Measurements from ENCODE around the gene CYP24A1.

The CYP24A1 gene

DNA sequence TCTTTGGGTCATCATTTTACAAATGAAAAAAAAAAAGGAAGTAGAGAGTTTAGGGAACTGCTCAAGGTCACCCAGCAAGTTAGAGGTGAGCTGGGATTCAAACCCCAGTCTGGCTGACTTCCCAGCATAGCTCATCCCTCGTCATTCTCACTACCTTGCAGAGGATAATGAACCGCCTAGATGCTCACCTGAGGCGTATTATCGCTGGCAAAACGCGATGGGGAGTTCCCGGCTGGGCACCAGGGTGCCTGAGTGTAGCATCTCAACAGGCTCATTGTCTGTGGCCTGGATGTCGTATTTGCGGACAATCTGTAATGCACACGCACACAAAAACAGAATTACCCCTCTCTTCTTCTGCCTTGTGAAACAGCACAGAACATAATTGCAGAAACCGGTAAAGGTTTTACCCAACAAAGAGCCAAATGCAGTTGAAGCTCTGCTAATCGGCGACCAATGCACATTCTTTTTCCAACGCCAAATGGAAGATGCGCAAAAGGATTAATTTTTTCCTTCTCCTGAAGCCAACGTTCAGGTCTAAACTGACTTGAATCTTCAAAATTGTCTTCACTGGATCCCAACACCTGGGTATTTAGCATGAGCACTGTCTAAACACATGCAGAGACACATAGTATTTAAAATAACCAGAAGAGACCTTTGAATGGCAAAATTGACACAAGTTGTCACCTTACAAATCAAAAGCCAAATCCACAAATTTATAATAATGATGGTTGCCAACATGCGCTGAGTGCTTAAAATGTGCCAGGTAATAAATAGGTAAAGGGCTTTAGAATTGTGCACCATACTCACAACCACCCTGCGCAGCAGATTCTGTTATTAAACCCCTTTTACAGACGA is 16.6 kb downstream of the CYP24A1 start:
- no peak for DNase-seq (ENCODE audit: low spot score)
- FAIRE-seq = no peak

DNA sequence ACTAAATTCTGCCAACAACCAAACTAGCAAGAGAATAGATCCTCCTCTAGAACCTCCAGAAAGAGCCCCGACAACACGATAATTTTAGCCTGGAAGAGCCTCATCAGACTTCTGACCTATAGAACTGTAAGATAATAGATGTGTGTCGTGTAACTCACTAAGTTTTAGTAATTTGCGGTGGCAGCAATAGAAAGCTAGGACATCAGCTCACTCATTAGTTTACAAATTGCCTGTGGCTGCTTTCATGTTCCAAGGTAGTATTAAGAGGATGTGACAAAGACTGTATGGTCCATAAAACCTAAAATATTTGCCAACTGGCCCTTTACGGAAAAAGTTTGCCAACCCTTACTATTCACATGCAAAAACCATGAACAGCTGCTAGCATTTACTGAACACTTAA is 17.3 kb downstream of the CYP24A1 start:
- DNase-seq (ENCODE audit: low spot score) (no peak), FAIRE-seq (no peak)

DNA sequence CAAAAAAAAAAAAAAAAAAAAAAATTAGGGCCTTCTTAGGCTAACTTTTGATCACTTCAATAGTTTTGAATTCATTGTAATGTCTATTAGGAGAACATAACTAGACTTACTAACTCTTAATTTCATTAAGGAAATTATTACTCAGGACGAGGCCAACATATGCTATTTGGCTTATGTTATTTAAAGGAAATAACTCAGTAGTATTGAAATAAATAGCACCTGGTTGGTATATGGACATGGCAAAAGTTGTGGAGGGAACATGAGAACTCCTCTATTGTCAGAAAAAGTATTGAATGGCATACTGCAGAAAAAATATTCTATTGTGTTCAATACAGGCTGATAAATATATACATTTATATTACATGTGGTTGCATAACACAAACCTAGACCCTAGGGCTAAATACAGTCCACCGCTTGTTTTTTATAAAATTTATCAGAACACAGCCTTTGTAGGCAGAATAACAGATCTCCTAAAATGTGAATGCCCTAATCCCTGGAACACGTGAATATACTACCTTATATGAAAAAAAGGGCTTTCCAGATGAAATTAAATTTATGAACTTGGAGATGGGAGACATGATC is 18.0 kb downstream of the CYP24A1 start:
- no peak for FAIRE-seq
- no peak for DNase-seq (ENCODE audit: low spot score)

DNA sequence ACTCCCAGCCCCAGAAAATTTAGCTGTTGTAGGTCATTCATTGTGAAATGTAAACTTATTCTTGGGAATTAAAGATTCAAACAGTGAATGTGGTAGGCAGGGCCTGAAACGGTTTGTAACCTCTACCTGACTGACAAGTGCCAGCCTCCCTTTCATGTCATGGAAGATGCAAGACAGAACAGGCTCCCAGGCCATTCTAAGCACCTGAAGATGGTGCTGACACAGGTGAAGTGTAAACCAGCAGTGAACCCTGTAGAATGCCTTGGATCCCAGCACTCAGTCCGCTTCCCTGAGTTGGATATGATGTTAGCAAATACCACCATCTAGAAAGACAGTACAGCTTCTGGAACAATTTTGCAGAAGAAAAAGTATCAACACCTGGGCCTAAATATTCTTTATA is 19.3 kb downstream of the CYP24A1 start:
- FAIRE-seq (no peak), DNase-seq (ENCODE audit: low spot score) (no peak)

DNA sequence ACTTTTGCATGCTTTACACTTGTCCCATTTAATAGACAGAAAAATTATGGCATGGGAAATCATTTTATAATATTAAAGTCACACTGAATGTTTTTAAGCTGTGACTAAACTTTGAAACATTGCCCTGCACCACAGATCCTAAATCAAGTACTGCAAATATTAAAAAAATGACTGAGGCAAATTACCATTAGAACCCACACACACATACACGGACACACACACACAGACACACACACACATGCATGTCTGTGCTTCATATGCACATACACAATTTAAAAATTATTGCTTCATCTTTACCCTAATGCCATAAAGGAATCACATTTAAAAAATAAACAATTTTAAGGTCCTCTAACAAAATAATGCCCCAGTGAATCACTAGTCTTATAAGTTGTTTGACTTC is 19.9 kb downstream of the CYP24A1 start:
- FAIRE-seq (no peak), DNase-seq (ENCODE audit: low spot score) (no peak)

DNA sequence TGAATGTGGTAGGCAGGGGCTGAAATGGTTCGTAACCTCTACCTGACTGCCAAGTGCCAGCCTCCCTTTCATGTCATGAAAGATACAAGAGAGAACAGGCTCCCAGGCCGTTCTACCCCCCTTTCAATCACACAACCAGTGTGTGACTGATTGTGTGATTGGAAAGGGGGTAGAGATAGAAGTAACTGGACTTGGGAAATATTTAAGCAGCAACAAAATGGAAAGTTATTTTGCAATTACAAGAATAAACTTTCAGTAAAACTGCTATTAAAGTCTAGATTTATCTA is 20.8 kb downstream of the CYP24A1 start:
- DNase-seq (ENCODE audit: low spot score) (no peak), FAIRE-seq (no peak)

DNA sequence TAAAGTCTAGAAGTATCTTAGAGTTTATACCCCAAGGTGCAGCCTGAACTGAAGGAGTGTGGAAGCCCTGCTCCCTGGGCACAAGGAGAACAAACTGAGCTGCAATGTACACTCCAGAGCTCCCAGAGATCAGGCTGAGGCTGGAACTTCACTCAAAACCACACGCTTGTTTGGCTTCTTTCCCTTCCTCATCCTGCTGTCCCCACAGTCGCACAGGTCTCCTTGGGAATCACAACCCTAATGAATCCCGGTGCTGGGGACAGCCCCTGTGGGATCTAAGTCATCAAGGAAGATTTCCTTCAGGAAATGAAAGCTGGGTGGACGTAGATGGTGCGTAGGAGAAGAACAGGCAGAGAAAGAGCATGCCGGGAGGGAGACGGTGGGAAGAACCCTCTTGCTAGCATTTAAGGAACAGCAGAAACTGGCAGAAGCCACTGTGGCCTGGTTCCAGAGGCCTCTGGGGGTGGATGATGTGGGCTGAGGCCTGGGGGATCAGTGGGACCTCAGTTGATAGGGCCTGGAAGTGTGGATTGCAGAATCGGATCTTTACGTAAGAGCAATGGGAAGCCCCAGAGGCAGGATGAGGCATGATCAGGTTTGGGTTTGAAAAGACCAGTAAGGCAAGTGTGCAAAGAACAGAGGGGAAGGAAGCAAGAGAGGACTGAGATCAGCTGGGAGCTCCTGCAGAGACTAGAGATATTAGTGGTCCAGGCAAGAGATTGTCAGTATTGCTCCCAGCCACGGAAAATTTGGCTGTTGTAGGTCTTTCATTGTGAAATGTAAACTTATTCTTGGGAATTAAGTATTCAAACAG is 21.4 kb downstream of the CYP24A1 start:
- DNase-seq (ENCODE audit: low spot score) (no peak), FAIRE-seq (peak; percentile 62)

DNA sequence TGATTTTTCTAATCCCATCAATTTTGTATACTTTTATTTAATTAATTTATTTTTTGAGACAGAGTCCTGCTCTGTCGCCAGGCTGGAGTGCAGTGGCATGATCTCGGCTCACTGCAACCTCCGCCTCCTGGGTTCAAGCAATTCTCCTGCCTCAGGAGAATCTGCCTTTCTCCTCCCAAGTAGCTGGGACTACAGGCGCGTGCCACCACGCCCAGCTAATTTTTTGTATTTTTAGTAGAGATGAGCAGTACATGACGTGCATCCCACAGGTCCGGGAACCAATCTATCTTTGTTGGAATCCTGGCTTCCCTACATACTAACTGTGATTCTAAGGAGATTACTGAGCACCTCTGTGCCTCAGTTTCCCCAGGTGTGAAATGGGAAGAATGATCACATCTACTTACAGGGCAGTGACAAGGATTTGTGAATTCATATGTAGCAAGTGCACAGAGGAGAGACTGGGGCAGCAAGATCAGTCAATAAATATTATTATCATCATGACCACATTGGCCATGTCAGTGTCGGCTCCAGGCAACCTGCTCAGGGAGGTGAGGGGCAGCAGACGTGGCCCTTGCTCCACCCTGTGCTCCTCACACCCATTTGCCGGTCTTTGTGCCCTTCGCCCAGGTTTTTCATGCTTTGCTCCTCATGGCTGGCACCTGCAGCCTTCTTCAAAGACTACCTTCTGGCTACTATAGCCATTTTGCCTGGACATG is 22.1 kb downstream of the CYP24A1 start:
- DNase-seq (ENCODE audit: low spot score) (no peak), FAIRE-seq (no peak)

DNA sequence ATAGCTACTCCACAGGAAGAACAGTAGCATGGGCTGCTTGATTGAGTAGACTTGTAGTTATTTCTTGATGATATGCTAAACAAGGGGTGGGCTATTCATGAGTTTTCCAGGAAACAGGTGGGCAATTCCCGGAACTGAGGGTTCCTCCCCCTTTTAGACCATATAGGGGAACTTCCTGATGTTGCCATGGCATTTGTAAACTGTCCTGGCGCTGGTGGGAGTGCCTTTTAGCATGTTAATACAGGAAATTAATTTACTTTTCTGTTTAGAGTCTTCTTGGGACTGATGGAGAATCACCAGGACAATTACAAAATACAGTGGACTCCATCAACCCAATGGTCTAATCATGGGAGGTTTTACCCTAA is 22.7 kb downstream of the CYP24A1 start:
- DNase-seq (ENCODE audit: low spot score) (no peak), FAIRE-seq (no peak)

DNA sequence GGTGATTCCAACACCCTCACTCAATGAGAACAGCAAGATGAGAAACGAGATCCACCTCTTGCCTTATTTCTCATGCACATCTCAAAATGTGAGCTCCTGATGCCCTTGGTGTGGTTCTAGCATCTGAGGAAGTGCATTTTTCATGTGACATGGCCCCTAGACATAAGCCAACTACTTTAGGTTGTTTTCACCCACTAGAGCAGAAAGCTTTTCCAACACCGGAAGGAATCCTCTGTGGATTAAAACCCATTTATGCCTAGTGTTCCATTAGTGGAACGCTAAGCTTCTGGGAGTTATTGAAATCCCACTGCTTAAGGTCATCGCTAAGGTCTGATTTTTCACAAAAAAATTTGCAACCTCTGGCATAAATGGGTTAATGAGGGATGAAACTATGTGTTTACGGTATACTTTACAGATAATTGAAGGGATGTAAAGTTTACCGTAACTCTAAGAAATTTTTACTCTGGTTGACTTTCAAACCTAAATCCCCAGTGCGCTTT is 24.0 kb downstream of the CYP24A1 start:
- no peak for DNase-seq (ENCODE audit: low spot score)
- FAIRE-seq = peak; percentile 53

DNA sequence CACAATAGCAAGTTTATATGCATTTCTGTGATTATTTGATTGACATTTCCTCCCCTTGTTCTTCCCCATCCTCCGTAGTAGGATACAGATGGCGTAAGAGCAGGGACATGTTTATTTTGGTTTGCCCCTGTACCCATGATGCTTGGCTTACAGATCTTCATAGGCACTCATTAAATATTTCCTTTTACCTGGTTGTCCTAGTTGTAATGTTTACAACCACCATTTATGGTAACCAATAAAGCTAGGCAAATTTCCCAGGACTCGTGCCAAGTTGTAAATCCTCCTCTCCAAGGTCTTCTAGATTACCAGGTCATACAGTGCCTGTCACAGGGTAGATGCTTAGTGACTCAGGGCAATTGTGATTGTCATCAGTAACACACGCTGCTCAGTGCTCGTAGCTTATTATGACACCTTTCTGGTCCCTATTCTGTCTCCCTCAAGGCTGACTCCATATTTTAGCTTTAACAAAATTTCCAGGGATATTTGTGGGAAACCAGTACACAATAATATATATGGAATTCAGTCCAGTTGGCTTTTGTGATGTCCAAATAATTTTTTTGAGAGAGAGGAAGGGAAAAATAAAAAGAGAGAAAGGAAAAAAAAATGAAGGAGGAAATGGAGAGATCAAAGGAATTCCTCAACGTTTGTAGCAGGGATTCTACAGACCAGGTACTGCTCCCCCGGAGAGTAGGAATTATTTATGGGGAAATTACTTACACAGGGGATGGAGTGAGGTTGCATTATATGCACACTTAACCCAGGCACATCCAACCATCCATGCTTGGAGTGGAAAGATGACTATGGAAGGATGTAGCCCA is 24.6 kb downstream of the CYP24A1 start:
- no peak for DNase-seq (ENCODE audit: low spot score)
- FAIRE-seq = peak; percentile 92

DNA sequence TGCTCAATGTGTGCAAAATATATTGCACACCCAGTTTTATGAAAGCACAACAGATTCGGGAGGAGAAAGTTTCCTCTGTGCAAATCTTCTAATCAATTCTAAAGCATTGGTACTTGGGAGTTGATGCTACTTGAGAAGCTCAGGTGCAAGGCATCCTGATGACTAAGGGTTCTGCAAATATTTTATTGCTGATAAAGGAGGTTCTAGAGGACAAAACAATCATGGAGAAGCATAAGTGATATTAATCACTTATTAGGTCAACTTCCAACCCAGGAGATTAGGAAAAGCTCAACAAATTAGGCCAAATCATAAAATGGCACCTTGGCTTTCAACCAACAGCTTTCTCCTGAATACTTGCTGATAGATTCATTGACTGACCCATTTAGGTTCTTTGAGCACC is 27.1 kb downstream of the CYP24A1 start:
- DNase-seq (ENCODE audit: low spot score) (no peak), FAIRE-seq (no peak)

DNA sequence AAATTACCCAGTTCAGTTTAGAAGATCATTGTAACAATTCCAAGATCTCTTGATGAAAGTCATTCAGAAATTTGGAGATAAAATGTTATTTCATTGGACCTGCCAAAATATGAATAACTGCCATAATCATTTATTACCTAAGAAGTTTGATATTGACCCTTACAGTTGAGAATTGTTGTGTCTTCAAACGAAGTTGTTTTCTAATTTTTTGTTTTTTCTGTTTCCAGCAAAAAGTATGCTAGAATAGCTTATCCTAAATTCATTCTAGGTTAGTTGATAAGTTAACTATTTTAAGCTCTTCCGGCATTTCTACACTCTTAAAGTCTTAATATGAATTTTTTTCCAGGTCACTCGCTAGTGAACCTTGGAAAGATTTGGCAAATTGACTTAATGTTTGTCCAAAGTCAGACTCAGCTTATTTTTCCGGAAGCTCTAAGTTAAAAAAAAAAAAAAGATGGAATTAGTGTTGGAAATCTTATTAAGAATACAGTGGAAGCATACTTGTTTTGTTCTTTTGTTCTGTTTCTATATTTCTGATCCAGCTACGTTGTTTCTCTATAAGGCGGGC is 28.9 kb downstream of the CYP24A1 start:
- DNase-seq (ENCODE audit: low spot score) (no peak), FAIRE-seq (no peak)

DNA sequence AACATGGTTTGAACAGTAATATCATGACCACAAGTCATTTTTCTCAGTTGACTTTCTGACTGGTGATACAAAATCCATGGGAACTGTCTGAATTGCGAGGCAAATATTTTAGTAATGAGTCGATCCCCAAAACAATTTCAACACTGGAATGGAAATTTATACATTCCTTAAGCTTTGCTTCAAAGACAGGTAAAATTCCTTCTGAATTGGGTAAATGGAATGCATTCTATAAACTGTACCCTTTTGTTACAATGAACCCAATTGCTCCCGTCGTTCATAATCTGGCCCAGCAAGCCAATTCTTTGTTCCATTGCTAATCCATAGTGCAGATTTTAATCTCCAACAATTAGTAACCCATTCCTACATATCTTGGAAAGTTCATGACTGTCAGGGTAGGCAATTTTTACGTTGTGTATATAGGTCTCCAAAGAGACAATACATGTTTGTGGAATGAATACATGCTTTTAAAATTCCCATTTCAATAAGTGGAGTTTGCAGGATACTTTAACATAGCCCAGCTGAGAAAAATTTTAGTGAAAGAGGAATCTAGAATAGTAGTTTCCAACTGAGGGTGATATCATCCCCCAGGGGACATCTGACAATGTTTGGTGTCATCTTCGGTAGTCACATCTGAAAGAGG is 32.7 kb downstream of the CYP24A1 start:
- no peak for FAIRE-seq

DNA sequence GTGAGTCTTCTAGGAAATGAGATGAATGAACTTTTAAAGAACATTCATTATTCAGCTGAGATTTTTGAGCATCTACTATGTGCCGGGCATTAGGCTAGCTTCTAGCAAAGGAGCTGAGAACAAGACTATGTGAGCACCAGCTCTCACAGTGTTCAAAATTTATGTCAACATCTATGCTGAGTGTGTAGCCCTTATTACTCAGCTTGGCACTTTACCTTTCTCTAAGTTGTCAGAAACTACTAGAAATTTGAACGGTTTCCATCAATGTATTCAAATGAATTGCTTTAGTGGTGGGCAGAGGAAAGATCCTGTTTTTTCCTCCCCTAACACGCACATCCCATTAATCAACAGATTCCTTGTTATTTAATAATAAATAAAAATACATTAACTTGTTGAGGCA is 33.3 kb downstream of the CYP24A1 start:
- DNase-seq (ENCODE audit: low spot score) (no peak), FAIRE-seq (no peak)

More for the DNA sequence above, 32.7 kb downstream of the CYP24A1 start:
- peak; percentile 77 for DNase-seq (ENCODE audit: low spot score)

DNA sequence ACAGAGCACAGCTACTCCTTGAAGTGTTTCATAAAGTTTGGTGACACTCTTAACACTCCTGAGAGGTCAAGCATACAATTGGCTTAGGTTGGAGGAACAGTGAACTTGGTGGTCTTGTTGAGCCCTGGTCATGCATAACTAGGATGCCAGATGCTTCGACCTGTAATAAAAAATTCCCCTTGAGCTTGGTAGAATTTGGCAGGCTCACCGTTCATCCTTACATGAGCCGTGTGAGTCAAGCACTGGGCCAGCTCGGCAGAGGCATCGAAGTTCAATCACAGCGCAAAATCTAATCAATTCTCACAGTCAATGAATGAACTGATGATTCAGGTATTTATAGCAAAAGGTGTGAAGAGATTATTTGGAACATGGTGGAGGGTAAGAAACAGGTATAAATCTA is 33.7 kb downstream of the CYP24A1 start:
- FAIRE-seq = peak; percentile 79

DNA sequence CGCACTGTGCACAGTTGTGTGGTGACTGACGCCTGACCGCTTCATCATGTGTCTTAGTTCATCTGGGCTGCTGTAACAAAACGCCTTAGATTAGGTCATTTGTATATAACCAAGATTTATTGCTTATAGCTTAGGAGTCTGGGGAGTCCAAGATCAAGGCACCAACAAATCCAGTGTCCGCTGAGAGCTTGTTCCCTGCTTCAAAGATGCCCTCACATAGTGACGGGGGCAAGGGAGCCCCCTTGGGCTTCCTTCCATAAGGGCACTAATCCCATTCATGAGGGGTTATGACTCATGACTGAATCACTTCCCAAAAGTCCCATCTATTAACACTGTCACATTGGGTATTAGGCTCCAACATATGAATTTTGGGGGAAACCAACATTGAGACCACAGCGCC is 34.6 kb downstream of the CYP24A1 start:
- DNase-seq (ENCODE audit: low spot score) = no peak
- peak; percentile 44 for FAIRE-seq

More for the DNA sequence above, 33.7 kb downstream of the CYP24A1 start:
- no peak for DNase-seq (ENCODE audit: low spot score)

DNA sequence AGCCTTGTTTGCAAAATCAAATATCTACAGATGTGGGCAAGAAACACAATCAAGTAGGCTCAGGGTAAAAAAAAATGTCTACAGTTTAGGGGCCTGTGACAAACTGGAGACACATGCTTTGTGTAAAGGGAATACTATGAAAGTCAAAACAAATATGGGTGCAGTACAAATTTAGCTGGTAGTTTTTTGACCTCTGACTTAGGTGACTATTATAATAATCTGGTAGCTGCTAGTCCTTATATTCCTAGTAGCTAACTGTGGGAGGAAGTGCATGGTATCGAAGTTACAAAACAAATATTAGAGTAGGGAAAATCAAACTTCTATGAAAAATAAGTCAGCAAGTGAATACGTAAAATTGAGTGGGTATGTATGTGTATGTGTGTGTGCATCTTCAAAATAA is 35.4 kb downstream of the CYP24A1 start:
- DNase-seq (ENCODE audit: low spot score) (no peak), FAIRE-seq (no peak)

DNA sequence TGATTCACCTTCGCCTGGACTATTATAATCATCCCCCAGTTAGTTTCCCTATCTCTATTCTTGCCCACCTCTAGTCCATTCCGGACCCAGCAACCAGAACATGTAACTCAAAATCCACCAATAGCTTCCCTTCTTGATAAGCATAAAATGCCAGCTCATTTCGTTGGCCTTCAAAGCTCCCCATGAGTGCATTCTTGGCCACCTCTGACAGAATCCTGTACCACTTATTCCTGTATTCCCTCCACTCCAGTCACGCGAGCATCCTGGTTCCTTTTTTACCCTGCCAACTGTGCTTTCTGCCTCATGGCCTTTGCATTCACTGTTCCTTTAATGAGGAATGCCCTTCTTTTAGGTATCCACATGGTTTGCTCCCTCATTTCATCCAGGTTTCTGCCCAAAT is 36.7 kb downstream of the CYP24A1 start:
- DNase-seq (ENCODE audit: low spot score) (no peak), FAIRE-seq (no peak)

Measured in urothelium cell line (cell line).